Mesothelial cell of epicardium (in vitro differentiated cells): ENCODE data around the gene TASOR. TPM values are rescaled to one million over a fixed set of nuclear protein-coding genes. Genes with fewer than 3 reads are reported as not detected.

ENCODE experiments used
- DNase-seq, 2 experiments: peaks; one replicate each; pipeline ENCODE4 v3.0.0; 2021; ENCODE audit warnings: low spot score in 2 of 2; ENCODE audit not compliant: unreplicated experiment in 2 of 2
- H3K27ac Mint-ChIP-seq: 2 replicates; pipeline ENCODE4 v1.8.0; 2021; ENCODE audit warnings: mixed read lengths
- H3K27me3 Mint-ChIP-seq: 2 replicates; pipeline ENCODE4 v1.8.0; 2021; ENCODE audit warnings: low read depth, mixed read lengths
- H3K36me3 Mint-ChIP-seq: 2 replicates; pipeline ENCODE4 v1.8.0; 2021; ENCODE audit warnings: mixed read lengths
- H3K4me1 Mint-ChIP-seq: 2 replicates; pipeline ENCODE4 v1.8.0; 2021; ENCODE audit warnings: mixed read lengths
- H3K4me3 Mint-ChIP-seq: 2 replicates; pipeline ENCODE4 v1.8.0; 2021; ENCODE audit warnings: mild to moderate bottlenecking, moderate library complexity, mixed read lengths
- H3K9me3 Mint-ChIP-seq: 2 replicates; pipeline ENCODE4 v1.8.0; 2021; ENCODE audit warnings: mixed read lengths
- CTCF ChIP-seq: fragments of 200-600 bp; sonication (generic); IDR thresholded peaks from one replicate; pipeline ENCODE4 v1.5.0; 2021; ENCODE audit warnings: antibody characterized with exemption; ENCODE audit not compliant: unreplicated experiment
- total RNA-seq: library from RNA; stranded (reverse); gene quantifications from 3 replicates; pipeline ENCODE4 v1.2.1, GENCODE V29; 2021

TASOR gene
- total RNA-seq, 1 donor from 2014 or later: 83.9 TPM

- Mint-ChIP-seq H3K9me3 (no peaks in the 10 kb centered on the region), H3K27me3 (no peaks in the 10 kb centered on the region), H3K4me3 (no peak overlapping the region), H3K36me3 (peaks cover 19% of the 10 kb centered on the region), H3K4me1 (peaks cover 20% of the 10 kb centered on the region), H3K27ac (peak overlapping the region; percentile 7)
- TF ChIP-seq CTCF: no peak
- DNase-seq: no peak
Observed at GRCh38 chr3:56677286-56677685, 5.8 kb downstream of the TASOR start.

- no peaks in the 10 kb centered on the region for H3K9me3 Mint-ChIP-seq
- no peak for DNase-seq
- TF ChIP-seq CTCF: no peak
- no peak overlapping the region for H3K27ac Mint-ChIP-seq
- H3K27me3 Mint-ChIP-seq: no peaks in the 10 kb centered on the region
- no peak overlapping the region for H3K4me3 Mint-ChIP-seq
- H3K4me1 Mint-ChIP-seq: peaks cover 5% of the 10 kb centered on the region
- H3K36me3 Mint-ChIP-seq: peaks cover 20% of the 10 kb centered on the region
Observed at GRCh38 chr3:56673781-56674457, 9.1 kb downstream of the TASOR start.

GRCh38 chr3:56667973-56668579 lies 15.0 kb downstream of the TASOR start:
- Mint-ChIP-seq H3K27ac (no peak overlapping the region), H3K4me3 (no peak overlapping the region), H3K36me3 (peaks cover 39% of the 10 kb centered on the region), H3K27me3 (no peaks in the 10 kb centered on the region), H3K4me1 (peaks cover 10% of the 10 kb centered on the region), H3K9me3 (no peaks in the 10 kb centered on the region)
- TF ChIP-seq CTCF: no peak
- no peak for DNase-seq

- Mint-ChIP-seq H3K27me3 (no peaks in the 10 kb centered on the region), H3K36me3 (peaks cover 48% of the 10 kb centered on the region), H3K9me3 (no peaks in the 10 kb centered on the region), H3K27ac (no peak overlapping the region), H3K4me3 (no peak overlapping the region), H3K4me1 (peaks cover 10% of the 10 kb centered on the region)
- no peak for TF ChIP-seq CTCF
- DNase-seq: no peak
Observed at GRCh38 chr3:56664823-56665222, 18.2 kb downstream of the TASOR start.

- H3K36me3 Mint-ChIP-seq: peaks cover 57% of the 10 kb centered on the region
- no peak overlapping the region for H3K27ac Mint-ChIP-seq
- TF ChIP-seq CTCF: no peak
- peaks cover 4% of the 10 kb centered on the region for H3K9me3 Mint-ChIP-seq
- DNase-seq: no peak
- H3K27me3 Mint-ChIP-seq: no peaks in the 10 kb centered on the region
- H3K4me3 Mint-ChIP-seq: no peak overlapping the region
- peaks cover 21% of the 10 kb centered on the region for H3K4me1 Mint-ChIP-seq
Observed at GRCh38 chr3:56655709-56656108, 27.4 kb downstream of the TASOR start.
